H1 (cell line): ENCODE data around the gene WDR11. TPM values are rescaled to one million over a fixed set of nuclear protein-coding genes. Genes with fewer than 3 reads are reported as not detected.
A peak's percentile ranks its signal among the peaks of the same experiment; 100 is the strongest.

Experiments
- EGR1 ChIP-seq: IDR thresholded peaks from 2 replicates; pipeline ENCODE4 v1.6.1; 2011; ENCODE audit warnings: low read depth, low read length, borderline replicate concordance
- EZH2 ChIP-seq: fragments of 200-600 bp; sonication (generic); IDR thresholded peaks from 2 replicates; pipeline ENCODE4 v1.7.1; 2012; ENCODE audit warnings: low read depth, mild to moderate bottlenecking, moderate library complexity, low read length, inconsistent platforms; ENCODE audit not compliant: severe bottlenecking
- HDAC2 ChIP-seq, 2 experiments: fragments of 300-600 bp in 1 of 2; sonication (generic) in 1 of 2; IDR thresholded peaks; 2 replicates each; pipeline ENCODE4 v1.6.1; 2011 to 2012; ENCODE audit warnings: low read depth in 2 of 2, low read length in 2 of 2, mild to moderate bottlenecking in 2 of 2, moderate library complexity in 2 of 2, borderline replicate concordance in 1 of 2, inconsistent platforms in 1 of 2
- MAFK ChIP-seq: IDR thresholded peaks from 2 replicates; pipeline ENCODE4 v1.6.1; 2012; ENCODE audit warnings: low read depth, mild to moderate bottlenecking, improper control_type of control experiment, low read length
- polyA plus RNA-seq, 7 experiments: library from polyadenylated mRNA; depleted of rRNA in 3 of 7; stranded (reverse) in 5 of 7; unstranded in 2 of 7; fragments of >200 nt in 5 of 7; fragments of 200-250 nt in 2 of 7; gene quantifications; 1 replicate in 5 of 7; 2 replicates in 1 of 7; 4 replicates in 1 of 7; pipeline versions ENCODE4 v1.2.1 to v1.2.3, GENCODE V29; 2011 to 2013; ENCODE audit warnings: missing spikeins in 2 of 7, mixed read lengths in 2 of 7
- total RNA-seq: library from RNA; stranded (reverse); fragmentation: NEBNext Ultra II Directional; extraction: Animal tissue kit (Norgen Biotek cat#: 25700); gene quantifications from 2 replicates; pipeline ENCODE4 v1.2.1, GENCODE V29; 2021
- TF ChIP-seq, protein P1 (sequence below): IDR thresholded peaks from 2 replicates; pipeline ENCODE4 v1.6.1; 2012; ENCODE audit warnings: inconsistent platforms
- TF ChIP-seq, protein P2 (sequence below): IDR thresholded peaks from 2 replicates; pipeline ENCODE4 v1.6.1; 2012; ENCODE audit warnings: inconsistent platforms

Gene WDR11
- total and polyA plus RNA-seq, 2 of the 8 experiments (the other 6 are each of a cell fraction or from before 2014, with no cell fraction given) = 39.7 to 41.9 TPM

DNA sequence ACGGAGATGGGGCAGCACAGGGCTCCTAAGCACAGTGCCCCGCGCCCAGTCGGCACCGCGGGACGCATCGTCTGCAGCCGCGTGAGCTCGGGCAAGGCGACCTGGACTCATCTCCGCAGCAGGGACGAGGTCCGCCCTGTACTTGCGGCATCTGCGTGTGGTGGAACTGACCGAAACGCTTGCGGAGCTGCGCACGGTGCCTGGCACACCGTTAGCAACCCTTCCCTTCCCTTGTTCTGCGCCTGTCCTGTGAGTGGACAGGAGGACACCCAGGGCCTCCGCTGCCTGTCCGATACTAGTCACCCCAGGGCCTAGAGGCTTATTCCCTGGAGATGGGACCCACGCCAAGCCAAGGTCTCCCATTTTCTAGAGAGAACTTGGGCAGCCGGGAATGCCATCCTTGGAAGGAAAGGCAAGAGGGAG, 98.5 kb downstream of the WDR11 start (continued):
- TF ChIP-seq HDAC2 (IDR thresholded peaks at IDR 0.05; ENCODE audit: borderline replicate concordance in 1 of 2, low read depth in 2 of 2, low read length in 2 of 2) = no peak
- TF ChIP-seq EGR1 = no peak
- TF ChIP-seq EZH2 = peak; percentile 79
- TF ChIP-seq MAFK = no peak
- TF ChIP-seq, protein P1, sequence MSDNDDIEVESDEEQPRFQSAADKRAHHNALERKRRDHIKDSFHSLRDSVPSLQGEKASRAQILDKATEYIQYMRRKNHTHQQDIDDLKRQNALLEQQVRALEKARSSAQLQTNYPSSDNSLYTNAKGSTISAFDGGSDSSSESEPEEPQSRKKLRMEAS = peak; percentile 62
- TF ChIP-seq, protein P2, sequence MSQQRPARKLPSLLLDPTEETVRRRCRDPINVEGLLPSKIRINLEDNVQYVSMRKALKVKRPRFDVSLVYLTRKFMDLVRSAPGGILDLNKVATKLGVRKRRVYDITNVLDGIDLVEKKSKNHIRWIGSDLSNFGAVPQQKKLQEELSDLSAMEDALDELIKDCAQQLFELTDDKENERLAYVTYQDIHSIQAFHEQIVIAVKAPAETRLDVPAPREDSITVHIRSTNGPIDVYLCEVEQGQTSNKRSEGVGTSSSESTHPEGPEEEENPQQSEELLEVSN = peak; percentile 47; the same call in 1 of the 2 replicates
- TF ChIP-seq, all 59 proteins: peak for 5
